ENCODE data around the gene ZMYM4. TPM values are rescaled to one million over a fixed set of nuclear protein-coding genes. Genes with fewer than 3 reads are reported as not detected.
"Not testable (repeated sequence)": the region's sequence is repeated elsewhere in the genome, so short reads cannot be mapped to it uniquely, and the experiment has no call there.

ZMYM4 gene
- total RNA-seq, 1 donor from 2014 or later, result 27.7 TPM

DNA sequence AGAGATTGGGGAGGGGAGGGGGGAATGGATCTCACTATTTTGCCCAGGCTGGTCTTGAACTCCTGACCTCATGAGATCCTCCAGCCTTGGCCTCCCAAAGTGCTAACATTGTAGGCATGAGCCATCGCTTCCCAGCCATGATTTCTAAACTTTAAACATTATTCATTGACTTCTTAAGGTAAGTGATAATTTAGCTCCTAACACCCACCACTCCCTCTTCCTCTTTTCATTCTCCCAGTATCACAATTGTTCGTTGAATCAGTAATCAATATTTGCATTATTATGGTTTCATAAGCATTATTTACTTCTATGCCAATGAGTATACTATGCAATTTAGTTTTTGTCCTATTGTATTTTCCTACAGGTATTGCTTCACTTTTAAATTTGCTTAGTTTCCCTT lies 42.0 kb upstream of the ZMYM4 start:
- Histone ChIP-seq H3K36me3 (no peaks in the 10 kb centered on the region), H3K4me3 (no peak overlapping the region), H3K4me1 (peaks cover 7% of the 10 kb centered on the region), H3K27me3 (no peaks in the 10 kb centered on the region), H3K27ac (no peak overlapping the region), H3K9me3 (no peaks in the 10 kb centered on the region)
- intact Hi-C loops (cut with DNase I), result no loop called here
- TF ChIP-seq POLR2AphosphoS5 (IDR thresholded peaks at IDR 0.05; ENCODE audit: insufficient read depth in 1 of 2, low read depth in 1 of 2), result no peak
- no peak for DNase-seq (ENCODE audit: extremely low spot score in 2 of 2)

DNA sequence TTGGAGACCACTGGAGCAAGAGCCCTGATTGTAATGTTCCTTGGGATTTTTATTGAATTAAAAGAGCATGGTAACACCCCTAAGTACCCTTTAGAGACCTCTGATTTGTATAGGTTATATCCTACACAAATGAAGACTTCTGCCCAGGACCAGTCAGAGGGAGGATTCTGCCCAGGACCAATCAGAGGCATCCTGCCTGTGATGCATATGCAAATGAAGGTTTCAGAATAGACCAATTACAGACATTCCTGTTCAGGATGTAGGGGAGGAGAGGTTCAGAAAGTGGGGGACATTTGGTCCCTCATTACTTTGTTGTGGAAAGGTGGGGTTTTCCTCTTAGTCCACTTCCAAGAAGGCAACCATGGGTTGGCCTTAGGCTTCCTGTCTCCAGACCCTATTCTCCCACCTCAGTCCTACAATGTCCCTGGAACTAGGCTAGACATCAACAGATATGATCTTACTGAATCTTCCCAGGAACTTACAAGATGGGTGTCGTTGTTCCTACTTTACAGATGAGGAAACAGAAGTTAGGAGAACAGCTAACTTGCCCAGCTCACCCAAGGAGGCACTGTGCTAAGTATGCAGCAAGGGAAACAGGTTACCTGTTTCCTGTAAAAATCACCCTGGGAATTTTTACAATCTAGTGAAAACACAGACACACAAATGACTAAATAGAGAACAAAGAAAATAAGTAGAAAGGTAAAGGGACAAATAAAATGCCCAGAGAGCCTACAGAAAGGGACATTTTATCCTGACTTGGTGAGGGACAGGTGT lies 38.7 kb upstream of the ZMYM4 start:
- Histone ChIP-seq H3K4me3 (no peak overlapping the region), H3K9me3 (no peaks in the 10 kb centered on the region), H3K36me3 (no peaks in the 10 kb centered on the region), H3K27ac (no peak overlapping the region), H3K27me3 (no peaks in the 10 kb centered on the region), H3K4me1 (no peaks in the 10 kb centered on the region)
- TF ChIP-seq CTCF (IDR thresholded peaks at IDR 0.05) (no peak), POLR2A (IDR thresholded peaks at IDR 0.05) (no peak), POLR2AphosphoS5 (IDR thresholded peaks at IDR 0.05; ENCODE audit: insufficient read depth in 1 of 2, low read depth in 1 of 2) (no peak)
- intact Hi-C loops (cut with DNase I), result no loop called here
- DNase-seq (ENCODE audit: extremely low spot score in 2 of 2), result no peak

GRCh38 chr1:35231287-35231686 lies 37.2 kb upstream of the ZMYM4 start:
- Histone ChIP-seq H3K4me1 (no peaks in the 10 kb centered on the region), H3K9me3 (no peaks in the 10 kb centered on the region), H3K27ac (no peak overlapping the region), H3K36me3 (no peaks in the 10 kb centered on the region), H3K4me3 (no peak overlapping the region), H3K27me3 (no peaks in the 10 kb centered on the region)
- intact Hi-C loops (cut with DNase I), result no loop called here
- no peak for DNase-seq (ENCODE audit: extremely low spot score in 2 of 2)
- TF ChIP-seq CTCF (IDR thresholded peaks at IDR 0.05), result no peak
- TF ChIP-seq POLR2AphosphoS5 (IDR thresholded peaks at IDR 0.05; ENCODE audit: insufficient read depth in 1 of 2, low read depth in 1 of 2), result no peak
- no peak for TF ChIP-seq POLR2A (IDR thresholded peaks at IDR 0.05)

DNA sequence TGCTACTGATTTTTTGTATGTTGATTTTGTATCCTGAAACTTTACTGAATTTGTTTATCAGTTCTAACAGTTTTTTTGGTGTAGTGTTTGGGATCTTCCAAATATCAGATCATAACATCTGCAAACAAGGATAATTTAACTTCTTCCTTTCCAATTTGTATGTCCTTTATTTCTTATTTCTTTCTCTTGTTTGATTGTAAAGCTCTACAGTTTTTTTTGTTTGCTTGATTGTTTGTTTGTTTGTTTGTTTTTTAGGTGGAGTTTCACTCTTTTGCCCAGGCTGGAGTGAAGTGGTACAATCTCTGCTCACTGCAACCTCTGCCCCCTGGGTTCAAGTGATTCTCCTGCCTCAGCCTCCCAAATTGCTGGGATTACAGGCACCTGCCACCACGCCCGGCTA lies 31.7 kb upstream of the ZMYM4 start:
- H3K27ac ChIP-seq; H3K36me3 ChIP-seq; DNase-seq (ENCODE audit: extremely low spot score in 2 of 2); H3K4me1 ChIP-seq; H3K4me3 ChIP-seq; H3K9me3 ChIP-seq; H3K27me3 ChIP-seq; intact Hi-C loops (cut with DNase I): not testable (repeated sequence)

DNA sequence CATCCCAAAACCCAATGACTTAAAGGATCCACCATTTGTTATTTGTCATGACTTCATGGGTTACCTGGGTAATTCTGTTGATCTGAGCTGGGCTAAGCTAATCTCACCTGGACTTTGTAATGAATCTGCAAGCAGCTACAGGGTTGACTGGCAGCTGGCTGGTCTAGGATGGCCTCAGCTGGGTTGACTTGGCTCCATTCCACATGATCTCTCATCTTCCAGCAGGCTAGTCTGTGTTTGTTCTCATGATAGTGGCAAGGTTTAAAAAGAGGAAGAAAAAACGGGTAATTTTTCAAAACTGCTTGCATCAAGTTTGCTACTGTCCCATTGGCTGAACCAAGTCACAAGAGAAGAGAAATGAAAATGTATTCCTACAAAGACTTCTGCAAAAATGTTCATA lies 24.8 kb upstream of the ZMYM4 start:
- no peak for DNase-seq (ENCODE audit: extremely low spot score in 2 of 2)
- Histone ChIP-seq H3K4me3 (no peak overlapping the region), H3K9me3 (no peaks in the 10 kb centered on the region), H3K27ac (no peak overlapping the region), H3K4me1 (no peaks in the 10 kb centered on the region), H3K36me3 (no peaks in the 10 kb centered on the region), H3K27me3 (no peaks in the 10 kb centered on the region)
- intact Hi-C loops (cut with DNase I), result no loop called here
- TF ChIP-seq POLR2A (IDR thresholded peaks at IDR 0.05) (no peak), POLR2AphosphoS5 (IDR thresholded peaks at IDR 0.05; ENCODE audit: insufficient read depth in 1 of 2, low read depth in 1 of 2) (no peak), CTCF (IDR thresholded peaks at IDR 0.05) (no peak)

- Histone ChIP-seq H3K4me1 (no peaks in the 10 kb centered on the region), H3K36me3 (no peaks in the 10 kb centered on the region), H3K9me3 (no peaks in the 10 kb centered on the region), H3K4me3 (no peak overlapping the region), H3K27me3 (no peaks in the 10 kb centered on the region), H3K27ac (no peak overlapping the region)
- TF ChIP-seq CTCF (IDR thresholded peaks at IDR 0.05) (no peak), POLR2A (IDR thresholded peaks at IDR 0.05) (no peak), POLR2AphosphoS5 (IDR thresholded peaks at IDR 0.05; ENCODE audit: insufficient read depth in 1 of 2, low read depth in 1 of 2) (no peak)
- intact Hi-C loops (cut with DNase I), result no loop called here
- no peak for DNase-seq (ENCODE audit: extremely low spot score in 2 of 2)
Observed at GRCh38 chr1:35247256-35247655, 21.3 kb upstream of the ZMYM4 start.
